Esophagus muscularis mucosa (tissue), 4 donors: Measurements from ENCODE around the gene PFKFB3.

Source experiments
- EP300 ChIP-seq: sonication (generic); formaldehyde crosslinking; IDR thresholded peaks from one replicate; pipeline ENCODE4 v1.6.1; 2017; ENCODE audit warnings: antibody characterized with exemption
- POLR2A ChIP-seq: fragments of 450-650 bp; IDR thresholded peaks from one replicate; pipeline ENCODE4 v1.6.1; 2017; ENCODE audit warnings: antibody characterized with exemption, moderate library complexity, mild to moderate bottlenecking, low read depth
- POLR2AphosphoS5 ChIP-seq, 2 donors: sonication (generic); formaldehyde crosslinking; IDR thresholded peaks; one replicate each; pipeline ENCODE4 v1.6.1; 2017; ENCODE audit warnings: antibody characterized with exemption in 2 of 2
- TF ChIP-seq, protein P1 (sequence below), 3 experiments: fragments of 200-600 bp in 2 of 3; fragments of 450-650 bp in 1 of 3; sonication (generic) in 2 of 3; IDR thresholded peaks; one replicate each; pipeline ENCODE4 v1.5.1; 2017 to 2019; ENCODE audit warnings: antibody characterized with exemption in 3 of 3, mild to moderate bottlenecking in 2 of 3, moderate library complexity in 1 of 3

DNA sequence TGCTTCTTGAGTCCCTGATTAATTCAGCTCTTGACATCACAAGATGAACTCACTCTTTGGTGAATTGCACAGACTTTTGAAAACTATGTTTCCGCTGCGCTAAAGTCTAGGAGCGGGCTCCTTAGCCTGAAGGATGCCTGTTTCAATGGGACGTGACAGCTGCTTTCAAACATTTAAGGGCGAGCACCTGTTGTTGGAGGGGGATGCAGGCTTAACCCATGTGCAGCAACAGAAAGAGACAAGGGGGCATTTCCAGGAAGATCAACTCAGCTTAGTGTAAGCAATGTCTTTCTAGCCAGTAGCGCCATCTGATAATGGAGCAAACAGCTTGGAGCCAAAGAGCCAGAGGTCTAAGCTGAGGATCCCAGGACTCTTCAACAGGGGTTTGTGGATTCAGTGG lies 8.4 kb upstream of the PFKFB3 start:
- TF ChIP-seq POLR2A (no peak), POLR2AphosphoS5 (IDR thresholded peaks at IDR 0.05) (no peak), EP300 (no peak)
- TF ChIP-seq, protein P1, sequence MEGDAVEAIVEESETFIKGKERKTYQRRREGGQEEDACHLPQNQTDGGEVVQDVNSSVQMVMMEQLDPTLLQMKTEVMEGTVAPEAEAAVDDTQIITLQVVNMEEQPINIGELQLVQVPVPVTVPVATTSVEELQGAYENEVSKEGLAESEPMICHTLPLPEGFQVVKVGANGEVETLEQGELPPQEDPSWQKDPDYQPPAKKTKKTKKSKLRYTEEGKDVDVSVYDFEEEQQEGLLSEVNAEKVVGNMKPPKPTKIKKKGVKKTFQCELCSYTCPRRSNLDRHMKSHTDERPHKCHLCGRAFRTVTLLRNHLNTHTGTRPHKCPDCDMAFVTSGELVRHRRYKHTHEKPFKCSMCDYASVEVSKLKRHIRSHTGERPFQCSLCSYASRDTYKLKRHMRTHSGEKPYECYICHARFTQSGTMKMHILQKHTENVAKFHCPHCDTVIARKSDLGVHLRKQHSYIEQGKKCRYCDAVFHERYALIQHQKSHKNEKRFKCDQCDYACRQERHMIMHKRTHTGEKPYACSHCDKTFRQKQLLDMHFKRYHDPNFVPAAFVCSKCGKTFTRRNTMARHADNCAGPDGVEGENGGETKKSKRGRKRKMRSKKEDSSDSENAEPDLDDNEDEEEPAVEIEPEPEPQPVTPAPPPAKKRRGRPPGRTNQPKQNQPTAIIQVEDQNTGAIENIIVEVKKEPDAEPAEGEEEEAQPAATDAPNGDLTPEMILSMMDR (IDR thresholded peaks at IDR 0.05): no peak
